Activated naive CD8-positive, alpha-beta T cell (primary cell): ENCODE measurements around the gene RAD52.

Experiments used
- H3K27ac Mint-ChIP-seq: one replicate; pipeline ENCODE4 v1.8.0; 2021; ENCODE audit warnings: mixed read lengths
- H3K27me3 Mint-ChIP-seq: one replicate; pipeline ENCODE4 v1.8.0; 2021; ENCODE audit warnings: mixed read lengths
- H3K36me3 Mint-ChIP-seq: one replicate; pipeline ENCODE4 v1.8.0; 2021; ENCODE audit warnings: mixed read lengths
- H3K4me1 Mint-ChIP-seq: one replicate; pipeline ENCODE4 v1.8.0; 2021; ENCODE audit warnings: low read depth, mixed read lengths
- H3K4me3 Mint-ChIP-seq: one replicate; pipeline ENCODE4 v1.8.0; 2021; ENCODE audit warnings: mild to moderate bottlenecking, mixed read lengths
- H3K9me3 Mint-ChIP-seq: one replicate; pipeline ENCODE4 v1.8.0; 2021; ENCODE audit warnings: low read depth, mixed read lengths

Gene RAD52

GRCh38 chr12:912466-913235, 36.8 kb downstream of the RAD52 start:
- H3K9me3 Mint-ChIP-seq = no peaks in the 10 kb centered on the region
- no peaks in the 10 kb centered on the region for H3K27me3 Mint-ChIP-seq
- no peak overlapping the region for H3K4me3 Mint-ChIP-seq
- no peak overlapping the region for H3K27ac Mint-ChIP-seq
- H3K4me1 Mint-ChIP-seq = peaks cover 20% of the 10 kb centered on the region
- H3K36me3 Mint-ChIP-seq = no peaks in the 10 kb centered on the region

- no peaks in the 10 kb centered on the region for H3K9me3 Mint-ChIP-seq
- H3K36me3 Mint-ChIP-seq = no peaks in the 10 kb centered on the region
- H3K4me1 Mint-ChIP-seq = peaks cover 21% of the 10 kb centered on the region
- no peak overlapping the region for H3K4me3 Mint-ChIP-seq
- H3K27me3 Mint-ChIP-seq = no peaks in the 10 kb centered on the region
- H3K27ac Mint-ChIP-seq = no peak overlapping the region
Observed at GRCh38 chr12:911191-911826, 38.2 kb downstream of the RAD52 start.

GRCh38 chr12:910416-910815, 39.1 kb downstream of the RAD52 start:
- H3K27ac Mint-ChIP-seq = peak overlapping the region; percentile 58
- peaks cover 28% of the 10 kb centered on the region for H3K4me1 Mint-ChIP-seq
- H3K4me3 Mint-ChIP-seq = no peak overlapping the region
- no peaks in the 10 kb centered on the region for H3K9me3 Mint-ChIP-seq
- H3K36me3 Mint-ChIP-seq = no peaks in the 10 kb centered on the region
- H3K27me3 Mint-ChIP-seq = no peaks in the 10 kb centered on the region

DNA sequence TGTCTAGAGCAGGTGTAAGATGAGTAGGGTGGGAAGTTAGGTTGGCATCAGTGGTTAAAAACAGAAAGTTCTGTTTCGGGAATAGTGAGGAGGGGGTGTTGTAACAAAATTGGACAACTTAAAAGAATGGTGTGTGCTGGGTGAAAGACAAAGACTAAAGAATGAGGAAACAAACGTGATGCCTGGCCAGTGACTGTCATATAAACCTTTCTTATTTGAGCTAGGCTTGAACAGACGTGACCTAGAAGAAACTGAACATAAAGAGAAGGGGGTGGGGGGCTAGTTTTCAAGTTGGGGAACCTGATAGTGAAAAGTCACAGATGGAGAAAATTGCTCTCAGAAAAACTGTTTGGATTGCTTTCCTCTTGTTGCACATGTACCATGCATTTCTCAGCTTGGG, 39.6 kb downstream of the RAD52 start:
- no peaks in the 10 kb centered on the region for H3K36me3 Mint-ChIP-seq
- peaks cover 28% of the 10 kb centered on the region for H3K4me1 Mint-ChIP-seq
- H3K9me3 Mint-ChIP-seq = no peaks in the 10 kb centered on the region
- peak overlapping the region; percentile 58 for H3K27ac Mint-ChIP-seq
- no peaks in the 10 kb centered on the region for H3K27me3 Mint-ChIP-seq
- no peak overlapping the region for H3K4me3 Mint-ChIP-seq

DNA sequence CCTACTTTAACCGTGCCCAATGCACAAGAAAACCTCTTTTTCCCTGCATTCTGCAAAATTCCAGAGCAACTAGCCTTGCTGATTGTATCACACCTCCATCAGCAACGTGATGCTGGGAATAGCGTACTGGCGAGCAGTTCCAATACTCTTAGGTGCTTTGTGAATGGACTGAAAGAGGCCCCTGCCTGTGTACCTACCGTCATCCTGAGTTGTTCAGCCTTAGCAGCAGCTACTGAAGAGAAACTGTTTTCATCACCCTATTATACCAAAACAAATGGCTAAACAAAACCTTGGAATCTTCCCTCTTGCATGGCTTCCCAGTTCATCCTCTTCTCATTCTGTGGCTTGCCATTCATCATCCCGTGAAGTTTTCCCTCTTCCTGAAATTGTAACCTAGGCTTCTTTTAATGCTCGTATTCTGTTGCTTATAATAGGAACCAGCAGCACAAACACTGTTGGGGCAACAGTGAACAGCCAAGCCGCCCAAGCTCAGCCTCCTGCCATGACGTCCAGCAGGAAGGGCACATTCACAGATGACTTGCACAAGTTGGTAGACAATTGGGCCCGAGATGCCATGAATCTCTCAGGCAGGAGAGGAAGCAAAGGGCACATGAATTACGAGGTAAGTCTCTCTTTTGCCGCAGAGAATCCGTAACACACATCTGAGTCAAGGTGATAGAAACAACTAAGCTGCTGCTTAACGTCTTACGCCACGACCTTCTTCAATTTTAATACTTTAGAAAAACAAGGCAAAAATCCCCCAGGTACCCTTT, 41.9 kb downstream of the RAD52 start:
- H3K4me3 Mint-ChIP-seq = no peak overlapping the region

DNA sequence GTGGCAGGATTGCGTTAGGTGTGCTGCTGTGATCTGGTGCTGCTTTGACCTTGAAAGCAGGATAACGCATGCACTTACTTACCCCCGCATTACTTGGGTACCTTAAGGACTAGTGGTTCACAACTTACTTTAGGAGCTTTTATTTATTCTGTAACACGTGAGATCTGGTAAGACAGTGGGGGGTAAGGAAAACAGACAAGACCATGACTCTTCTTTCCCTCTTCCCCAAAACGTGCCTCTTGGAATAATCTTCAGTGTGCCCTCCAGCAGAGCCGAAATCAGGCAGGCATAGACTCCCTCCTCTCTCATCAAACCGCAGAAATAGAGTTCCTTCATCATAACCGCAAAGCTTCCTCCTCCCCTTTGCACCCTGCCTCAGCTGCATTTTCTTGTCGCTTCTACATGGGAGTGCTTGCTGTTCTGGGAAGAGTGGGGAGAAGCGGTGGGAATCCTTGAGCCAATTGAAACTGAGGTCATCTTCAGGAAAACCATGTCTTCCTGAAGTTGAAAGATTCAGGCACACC, 43.4 kb downstream of the RAD52 start:
- Mint-ChIP-seq H3K4me1 (peaks cover 41% of the 10 kb centered on the region), H3K36me3 (peaks cover 6% of the 10 kb centered on the region), H3K27me3 (no peaks in the 10 kb centered on the region), H3K27ac (peak overlapping the region; percentile 80), H3K9me3 (no peaks in the 10 kb centered on the region), H3K4me3 (peak overlapping the region; percentile 32)

More for the DNA sequence above, 41.9 kb downstream of the RAD52 start:
- H3K4me1 Mint-ChIP-seq = peaks cover 36% of the 10 kb centered on the region
- peak overlapping the region; percentile 50 for H3K27ac Mint-ChIP-seq
- no peaks in the 10 kb centered on the region for H3K27me3 Mint-ChIP-seq
- H3K36me3 Mint-ChIP-seq = peaks cover 3% of the 10 kb centered on the region
- H3K9me3 Mint-ChIP-seq = no peaks in the 10 kb centered on the region

DNA sequence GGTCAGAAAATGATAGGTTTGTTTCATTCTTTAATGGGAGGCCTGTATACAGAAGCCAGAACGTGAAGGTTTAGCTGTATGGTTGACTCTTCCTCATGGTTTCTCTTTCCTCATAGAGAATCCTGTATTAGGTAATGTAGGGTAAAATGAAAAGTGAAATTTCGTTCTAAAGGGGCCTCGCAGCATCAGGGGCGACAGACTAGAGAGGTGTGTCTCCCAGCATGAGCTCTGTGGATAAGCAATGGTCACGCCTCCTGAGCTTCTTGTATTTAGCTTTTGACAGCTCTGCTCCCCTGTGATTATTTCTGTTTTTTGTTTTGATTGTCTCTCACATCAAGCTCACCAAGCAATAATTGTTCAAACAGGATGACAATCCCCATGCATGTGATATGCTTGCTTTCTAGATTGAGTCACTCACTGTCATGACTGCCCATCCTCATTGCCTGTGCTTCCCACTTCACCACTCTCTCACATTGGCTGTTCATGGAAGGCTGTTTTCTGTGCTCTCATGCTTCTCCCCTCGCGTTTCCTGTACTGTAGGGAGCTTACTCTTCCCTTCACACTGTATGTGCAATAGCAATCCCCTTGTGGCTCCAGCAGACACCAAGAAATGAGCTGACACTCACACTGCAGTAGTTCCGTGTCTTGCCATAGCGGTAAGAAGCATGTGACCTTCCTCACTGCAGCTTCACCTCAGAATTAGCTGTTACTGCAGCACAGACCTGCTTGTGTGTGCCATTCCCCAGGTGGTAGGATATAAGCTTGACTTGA, 44.0 kb downstream of the RAD52 start:
- Mint-ChIP-seq H3K4me3 (peak overlapping the region; percentile 32), H3K9me3 (no peaks in the 10 kb centered on the region), H3K36me3 (peaks cover 6% of the 10 kb centered on the region), H3K4me1 (peaks cover 41% of the 10 kb centered on the region), H3K27me3 (no peaks in the 10 kb centered on the region), H3K27ac (peak overlapping the region; percentile 80)

DNA sequence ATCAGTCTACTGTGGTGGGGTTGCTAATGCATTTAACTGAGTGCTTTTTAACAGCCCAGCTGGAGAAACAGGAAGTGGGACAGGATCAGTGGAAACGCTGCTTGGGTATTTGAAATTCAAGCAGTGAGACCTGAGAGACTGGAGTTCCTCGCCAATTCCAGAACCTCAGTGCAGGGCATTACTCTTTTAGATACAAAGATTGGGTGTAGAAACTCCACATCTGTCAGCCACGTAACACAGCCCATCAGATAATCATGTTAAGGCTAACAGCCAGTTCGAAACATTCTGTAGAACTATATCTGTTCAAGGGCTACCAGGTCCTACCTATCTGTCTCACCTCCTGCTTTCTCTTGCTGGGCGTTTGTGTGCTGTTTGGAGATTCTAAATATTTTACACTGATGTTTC, 45.5 kb downstream of the RAD52 start:
- H3K4me3 Mint-ChIP-seq = no peak overlapping the region
- peak overlapping the region; percentile 83 for H3K27ac Mint-ChIP-seq
- H3K36me3 Mint-ChIP-seq = peaks cover 6% of the 10 kb centered on the region

GRCh38 chr12:903055-903454, 46.4 kb downstream of the RAD52 start:
- Mint-ChIP-seq H3K4me1 (peaks cover 40% of the 10 kb centered on the region), H3K36me3 (peaks cover 6% of the 10 kb centered on the region), H3K9me3 (no peaks in the 10 kb centered on the region), H3K27ac (peak overlapping the region; percentile 66), H3K27me3 (no peaks in the 10 kb centered on the region), H3K4me3 (no peak overlapping the region)

More for the DNA sequence above, 45.5 kb downstream of the RAD52 start:
- H3K4me1 Mint-ChIP-seq = peaks cover 41% of the 10 kb centered on the region
- H3K9me3 Mint-ChIP-seq = no peaks in the 10 kb centered on the region
- no peaks in the 10 kb centered on the region for H3K27me3 Mint-ChIP-seq

GRCh38 chr12:902581-902980, 46.9 kb downstream of the RAD52 start:
- Mint-ChIP-seq H3K27me3 (no peaks in the 10 kb centered on the region), H3K4me1 (peaks cover 40% of the 10 kb centered on the region), H3K4me3 (no peak overlapping the region), H3K36me3 (peaks cover 6% of the 10 kb centered on the region), H3K9me3 (no peaks in the 10 kb centered on the region), H3K27ac (peak overlapping the region; percentile 66)

GRCh38 chr12:897386-897785, 52.1 kb downstream of the RAD52 start:
- H3K27me3 Mint-ChIP-seq = no peaks in the 10 kb centered on the region
- peaks cover 3% of the 10 kb centered on the region for H3K36me3 Mint-ChIP-seq
- no peaks in the 10 kb centered on the region for H3K9me3 Mint-ChIP-seq
- H3K27ac Mint-ChIP-seq = peak overlapping the region; percentile 16
- peaks cover 3% of the 10 kb centered on the region for H3K4me1 Mint-ChIP-seq
- H3K4me3 Mint-ChIP-seq = no peak overlapping the region

DNA sequence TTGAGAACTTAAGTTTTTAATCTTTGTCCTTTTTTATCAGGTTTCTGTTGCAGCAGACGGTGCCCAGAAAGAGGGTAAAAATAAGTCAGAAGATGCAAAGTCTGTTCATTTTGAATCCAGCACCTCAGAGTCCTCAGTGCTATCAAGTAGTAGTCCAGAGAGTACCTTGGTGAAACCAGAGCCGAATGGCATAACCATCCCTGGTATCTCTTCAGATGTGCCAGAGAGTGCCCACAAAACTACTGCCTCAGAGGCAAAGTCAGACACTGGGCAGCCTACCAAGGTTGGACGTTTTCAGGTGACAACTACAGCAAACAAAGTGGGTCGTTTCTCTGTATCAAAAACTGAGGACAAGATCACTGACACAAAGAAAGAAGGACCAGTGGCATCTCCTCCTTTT, 53.5 kb downstream of the RAD52 start:
- Mint-ChIP-seq H3K27me3 (no peaks in the 10 kb centered on the region), H3K27ac (no peak overlapping the region), H3K4me3 (no peak overlapping the region), H3K36me3 (no peaks in the 10 kb centered on the region), H3K9me3 (no peaks in the 10 kb centered on the region), H3K4me1 (no peaks in the 10 kb centered on the region)

DNA sequence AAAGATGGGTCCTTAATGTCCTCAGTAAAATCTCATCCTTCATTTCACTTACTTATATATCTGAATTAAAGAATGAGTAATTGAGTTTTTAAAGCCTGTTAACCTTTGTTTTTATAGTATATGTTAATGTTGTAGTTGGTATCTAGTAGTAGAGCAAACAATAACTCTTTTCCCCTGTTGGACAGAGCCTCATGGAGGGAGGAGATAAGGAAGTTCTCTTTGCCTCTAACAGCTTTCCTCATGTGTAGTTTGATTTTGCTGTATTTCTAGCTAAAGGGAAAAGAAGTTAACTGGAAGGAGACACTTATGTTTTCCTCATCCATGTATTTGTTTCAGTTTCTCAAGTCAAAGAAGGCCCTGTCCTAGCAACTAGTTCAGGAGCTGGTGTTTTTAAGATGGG, 55.3 kb downstream of the RAD52 start:
- no peak overlapping the region for H3K4me3 Mint-ChIP-seq
- H3K9me3 Mint-ChIP-seq = no peaks in the 10 kb centered on the region
- no peaks in the 10 kb centered on the region for H3K27me3 Mint-ChIP-seq
- peak overlapping the region; percentile 58 for H3K27ac Mint-ChIP-seq
- no peaks in the 10 kb centered on the region for H3K4me1 Mint-ChIP-seq
- H3K36me3 Mint-ChIP-seq = peaks cover 4% of the 10 kb centered on the region

DNA sequence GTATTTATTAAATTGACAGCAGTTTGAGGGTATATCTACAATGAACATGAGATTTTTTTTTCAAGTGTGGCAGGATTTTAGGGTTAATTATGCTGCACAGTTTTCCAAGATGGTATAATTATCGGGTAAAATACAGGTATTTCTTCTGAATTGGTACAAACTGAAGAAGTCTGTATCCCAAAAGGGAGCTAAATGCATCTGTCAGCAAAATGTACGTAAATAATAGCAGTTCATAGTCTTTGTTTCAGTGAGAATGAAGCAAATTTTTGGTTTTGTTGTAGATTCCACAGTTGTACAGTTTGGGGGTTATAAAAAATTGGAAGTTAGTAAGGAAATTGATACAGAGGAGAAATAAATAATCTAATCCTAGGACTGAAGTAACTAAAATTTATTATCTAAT, 63.3 kb downstream of the RAD52 start:
- H3K4me3 Mint-ChIP-seq = no peak overlapping the region
- no peaks in the 10 kb centered on the region for H3K27me3 Mint-ChIP-seq
- no peaks in the 10 kb centered on the region for H3K9me3 Mint-ChIP-seq
- H3K4me1 Mint-ChIP-seq = no peaks in the 10 kb centered on the region
- peaks cover 17% of the 10 kb centered on the region for H3K36me3 Mint-ChIP-seq
- no peak overlapping the region for H3K27ac Mint-ChIP-seq
